Non-pigmented ciliary epithelial cell (primary cell): ENCODE results near the gene MPO.

ENCODE experiments used
- DNase-seq: peaks from one replicate; pipeline ENCODE4 v3.0.0-alpha.2; 2010; ENCODE audit warnings: low read depth

MPO gene

DNA sequence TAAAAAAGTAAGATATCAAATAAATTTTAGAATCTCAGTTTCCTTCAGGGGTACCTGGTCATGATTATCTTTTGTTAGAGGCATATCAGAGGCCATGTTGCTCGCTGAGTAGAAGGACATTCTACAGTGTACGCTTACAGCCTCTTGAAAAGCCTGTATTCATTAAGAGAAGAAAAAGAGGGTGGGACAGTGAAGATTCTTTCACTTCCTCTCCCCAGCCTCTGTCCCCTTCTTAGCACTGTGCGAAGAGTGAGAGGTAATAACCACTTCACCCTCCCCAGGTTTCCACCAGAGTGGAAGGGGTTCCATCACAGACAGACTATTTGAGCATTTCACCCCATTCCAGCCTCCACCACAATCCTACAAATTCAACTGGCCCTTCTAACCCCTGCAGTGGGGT lies 47.2 kb downstream of the MPO start:
- no peak for DNase-seq

DNA sequence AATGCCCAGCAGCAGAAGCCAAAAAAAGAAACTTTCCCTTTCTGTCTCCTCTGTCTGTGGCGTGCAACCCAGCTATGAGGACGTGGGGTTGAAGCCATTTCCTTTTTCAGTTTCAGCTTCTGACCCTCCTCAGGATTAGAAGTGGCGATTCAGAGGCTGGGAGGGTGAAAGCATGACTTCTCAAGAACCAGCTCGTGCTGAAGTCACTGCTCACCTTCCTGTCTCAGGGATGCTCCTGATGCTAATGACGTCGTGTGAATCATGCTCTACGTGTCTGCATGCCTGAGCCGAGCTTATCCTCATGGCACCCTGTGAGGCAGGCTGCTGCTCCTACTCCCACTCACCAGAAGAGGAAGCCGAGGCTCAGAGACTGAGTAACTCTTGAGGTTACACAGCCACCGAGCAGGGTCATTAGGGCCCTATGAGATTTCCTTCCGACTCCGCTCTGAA lies 48.0 kb downstream of the MPO start:
- DNase-seq = peak; percentile 90

DNA sequence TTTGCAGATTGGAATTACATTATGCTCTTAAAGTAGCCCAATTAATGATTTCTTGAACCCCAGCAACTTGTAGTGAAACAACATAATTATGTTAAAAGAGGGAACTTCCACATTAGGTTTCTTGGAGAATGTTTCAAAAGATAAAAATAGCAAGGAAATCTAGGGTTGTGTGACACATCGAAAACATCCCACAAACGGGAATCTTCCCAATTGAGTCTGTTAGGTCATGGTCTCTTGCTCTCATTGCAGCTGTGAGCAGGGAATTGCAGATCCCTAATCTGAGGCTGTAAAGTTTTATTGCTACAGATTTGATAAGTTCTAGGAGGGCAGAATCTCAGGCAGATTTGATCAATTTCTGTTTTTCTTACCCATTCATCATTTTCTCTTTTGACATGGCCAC lies 49.1 kb downstream of the MPO start:
- no peak for DNase-seq

DNA sequence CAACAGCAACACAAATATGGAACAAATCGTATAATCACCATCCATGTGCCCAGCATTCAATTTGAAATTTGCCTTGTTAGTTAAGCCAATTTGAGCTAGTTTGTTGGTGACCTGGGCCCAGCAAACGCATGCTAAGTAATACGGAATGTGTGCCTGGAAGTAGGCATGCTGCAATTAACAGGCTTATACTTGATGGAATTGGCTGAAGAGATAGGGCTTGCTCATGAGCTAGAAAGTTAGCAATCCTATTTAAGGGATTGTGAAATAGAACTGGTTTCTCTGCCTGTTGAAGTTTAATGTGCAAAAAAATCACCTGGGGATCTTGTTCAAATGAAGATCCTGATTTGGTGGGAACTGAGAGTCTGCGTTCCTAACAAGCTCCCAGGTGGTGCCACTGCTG lies 50.9 kb downstream of the MPO start:
- no peak for DNase-seq

DNA sequence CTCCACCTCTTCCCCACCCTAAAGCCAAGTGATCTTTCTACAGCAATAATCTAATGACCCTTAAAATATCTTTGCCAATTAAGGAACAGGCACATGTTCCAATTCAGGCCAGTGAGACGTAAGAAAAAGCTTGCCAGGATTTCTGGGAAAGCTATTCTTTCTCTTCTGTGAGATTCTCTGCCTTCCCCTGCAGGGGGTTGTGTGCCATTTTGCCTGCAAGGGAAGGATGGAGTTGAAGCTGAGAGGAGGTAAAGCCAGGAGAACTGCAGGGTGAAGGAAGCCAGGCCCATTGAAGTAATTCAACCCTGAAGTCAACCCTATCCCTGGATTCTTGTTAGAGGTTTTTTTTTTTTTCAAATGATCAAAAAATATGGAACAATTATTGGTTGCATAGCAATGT lies 51.4 kb downstream of the MPO start:
- DNase-seq = no peak

DNA sequence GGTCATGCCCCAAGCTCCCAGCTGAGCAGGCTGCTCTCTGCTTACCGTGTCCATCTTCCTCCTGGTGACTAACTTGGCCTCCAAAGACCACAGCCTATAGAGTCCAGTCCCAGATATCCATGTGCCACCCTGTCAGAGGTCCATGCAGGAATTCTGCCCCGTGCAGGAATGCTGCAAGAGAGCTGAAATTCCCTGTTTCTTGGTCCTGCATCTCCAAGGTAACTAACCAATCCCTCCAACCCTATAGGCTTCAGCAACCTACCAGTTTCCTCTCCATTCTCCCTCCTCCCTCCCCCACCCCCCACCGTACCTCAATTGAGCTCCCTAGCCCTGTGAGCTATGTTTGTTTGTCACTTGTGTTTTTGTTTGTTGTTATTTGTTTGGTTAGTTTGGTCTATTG lies 52.1 kb downstream of the MPO start:
- DNase-seq = no peak

DNA sequence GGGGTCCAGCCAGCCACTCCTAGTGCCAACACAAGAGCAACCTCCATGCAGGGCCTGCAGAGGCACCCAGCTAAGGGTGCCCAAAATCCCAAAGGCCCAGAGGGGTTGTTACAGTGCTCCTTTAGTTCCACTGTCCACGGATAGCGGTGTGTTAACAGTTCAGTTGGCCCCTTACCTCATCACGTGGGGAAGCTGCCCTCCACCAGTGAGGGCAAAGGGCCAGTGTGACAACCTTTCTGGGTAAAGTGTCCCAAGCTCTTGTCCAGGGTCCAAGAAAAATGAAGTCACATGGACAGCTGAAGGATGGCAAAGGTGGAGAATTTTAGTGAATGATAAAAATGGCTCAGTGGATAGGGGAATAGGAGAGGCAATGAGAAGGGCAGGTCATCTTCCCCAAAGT lies 53.0 kb downstream of the MPO start:
- DNase-seq = no peak

DNA sequence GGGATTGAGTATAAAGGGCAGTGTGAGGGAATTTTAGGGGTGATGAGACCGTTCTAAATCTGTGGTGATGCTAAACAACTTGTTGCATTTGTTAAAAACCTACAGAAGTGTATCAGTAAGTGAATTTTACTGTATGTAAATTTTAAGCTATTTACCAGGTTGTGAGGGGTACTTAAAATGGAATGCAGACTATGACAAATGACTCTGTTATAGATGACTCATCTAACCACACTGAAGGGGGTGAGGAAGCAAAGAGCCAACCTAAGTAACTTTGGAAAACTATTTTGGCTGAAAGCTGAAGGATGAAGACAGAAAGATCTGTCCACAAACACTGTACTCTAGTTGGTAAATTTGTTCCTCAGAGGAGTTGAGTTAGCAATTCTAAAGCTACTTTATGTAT lies 56.4 kb downstream of the MPO start:
- peak; percentile 43 for DNase-seq
